HL-60/S4 treated with phorbol 12-myristate 13-acetate at 8.2 ng/mL for 4 days and 3 days (cell line): ENCODE results near the gene GNG12.

Experiments
- in situ Hi-C: fragments of 300-500 bp; cut with MboI; formaldehyde crosslinking; loops from 2 replicates; pipeline ENCODE4 v1.15.0; 2022; ENCODE audit warnings: low sequenced_read_pairs

GNG12 gene

GRCh38 chr1:67686267-67687197 lies 146.7 kb downstream of the GNG12 start:
- in situ Hi-C loops: no loop called here

GRCh38 chr1:67685558-67686266 lies 147.6 kb downstream of the GNG12 start:
- in situ Hi-C loops: no loop called here

- in situ Hi-C loops: no loop called here
These were observed 148.2 kb downstream of the GNG12 start, which contains the start of gene GADD45A for GRCh38 chr1:67685067-67685557. Gene GADD45A (plus strand): TSS chr1:67685201. CDS start chr1:67685495, 294 bp downstream.

GRCh38 chr1:67684526-67685066 lies 148.7 kb downstream of the GNG12 start:
- in situ Hi-C loops: no loop called here

- in situ Hi-C loops: no loop called here
These were observed 149.3 kb downstream of the GNG12 start for GRCh38 chr1:67683766-67684525.

GRCh38 chr1:67683316-67683715 lies 150.0 kb downstream of the GNG12 start:
- in situ Hi-C loops: no loop called here

GRCh38 chr1:67682659-67683197 lies 150.5 kb downstream of the GNG12 start:
- in situ Hi-C loops: no loop called here

- in situ Hi-C loops: no loop called here
These were observed 152.8 kb downstream of the GNG12 start for GRCh38 chr1:67680486-67680885.

GRCh38 chr1:67679691-67680090 lies 153.6 kb downstream of the GNG12 start:
- in situ Hi-C loops: no loop called here

- in situ Hi-C loops: no loop called here
These were observed 155.3 kb downstream of the GNG12 start for GRCh38 chr1:67677930-67678329.

- in situ Hi-C loops: no loop called here
These were observed 155.9 kb downstream of the GNG12 start for GRCh38 chr1:67677408-67677807.

GRCh38 chr1:67676946-67677345 lies 156.3 kb downstream of the GNG12 start:
- in situ Hi-C loops: no loop called here

GRCh38 chr1:67676287-67676686 lies 157.0 kb downstream of the GNG12 start:
- in situ Hi-C loops: no loop called here

- in situ Hi-C loops: no loop called here
These were observed 157.5 kb downstream of the GNG12 start for GRCh38 chr1:67675800-67676199.

- in situ Hi-C loops: no loop called here
These were observed 158.8 kb downstream of the GNG12 start for GRCh38 chr1:67674260-67675011.

GRCh38 chr1:67673468-67674201 lies 159.6 kb downstream of the GNG12 start:
- in situ Hi-C loops: no loop called here

GRCh38 chr1:67672260-67672803 lies 160.9 kb downstream of the GNG12 start:
- in situ Hi-C loops: no loop called here

- in situ Hi-C loops: no loop called here
These were observed 164.6 kb downstream of the GNG12 start for GRCh38 chr1:67668660-67669059.

GRCh38 chr1:67666636-67667035 lies 166.6 kb downstream of the GNG12 start:
- in situ Hi-C loops: no loop called here
